BLaER1 treated with 17β-estradiol and CSF1 and Interleukin-3, amounts not matched to agents 10 nM and 100 nM (cell line): ENCODE measurements around the gene RIC8B.
A peak's percentile ranks its signal among the peaks of the same experiment; 100 is the strongest.

ENCODE experiments used
- H3K27ac ChIP-seq, 11 experiments: shearing (Covaris generic); formaldehyde crosslinking; 2 replicates each; pipeline ENCODE4 v1.8.1; 2022
- H3K27me3 ChIP-seq, 11 experiments: shearing (Covaris generic); formaldehyde crosslinking; 2 replicates each; pipeline ENCODE4 v1.8.1; 2022
- H3K36me3 ChIP-seq, 11 experiments: shearing (Covaris generic); formaldehyde crosslinking; 2 replicates each; pipeline ENCODE4 v1.8.1; 2022
- H3K4me1 ChIP-seq, 10 experiments: shearing (Covaris generic); formaldehyde crosslinking; 2 replicates each; pipeline ENCODE4 v1.8.1; 2022
- H3K4me2 ChIP-seq, 11 experiments: shearing (Covaris generic); formaldehyde crosslinking; 2 replicates each; pipeline ENCODE4 v1.8.1; 2022
- H3K4me3 ChIP-seq, 10 experiments: shearing (Covaris generic); formaldehyde crosslinking; 2 replicates each; pipeline ENCODE4 v1.8.1; 2022
- H3K9ac ChIP-seq, 11 experiments: shearing (Covaris generic); formaldehyde crosslinking; 2 replicates each; pipeline ENCODE4 v1.8.1; 2022
- H3K9me3 ChIP-seq, 11 experiments: shearing (Covaris generic); formaldehyde crosslinking; replicated peaks in 1 of 11; 2 replicates each; pipeline ENCODE4 v1.8.1; 2022
- H4K20me1 ChIP-seq, 11 experiments: shearing (Covaris generic); formaldehyde crosslinking; 2 replicates each; pipeline ENCODE4 v1.8.1; 2022
- Cebpa-rat ChIP-seq, 11 experiments: shearing (Covaris generic); IDR thresholded peaks; 2 replicates each; pipeline ENCODE4 v1.8.1; 2022

RIC8B gene

DNA sequence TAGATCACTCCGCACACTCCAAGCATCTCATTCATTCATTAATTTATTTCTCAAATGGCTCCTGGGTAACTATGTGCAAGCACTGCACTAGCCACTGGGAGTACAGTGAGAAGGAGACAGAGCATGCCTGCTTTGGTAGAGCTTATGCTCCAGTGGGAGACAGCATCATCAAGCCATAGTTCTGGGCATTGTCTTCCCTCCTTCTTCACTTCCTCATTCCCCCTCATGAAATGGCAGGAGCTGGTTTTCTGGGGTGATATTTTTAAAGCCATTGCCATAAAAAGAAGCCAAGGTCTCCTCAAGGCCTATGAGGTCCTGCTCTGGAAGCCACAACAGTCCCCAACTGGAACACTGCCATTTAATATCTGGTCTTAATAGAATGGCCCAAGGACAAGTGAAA, 20.2 kb upstream of the RIC8B start:
- Histone ChIP-seq H4K20me1 (no peaks in the 10 kb centered on the region), H3K9me3 (peaks cover 8 to 15% (median 11%) of the 10 kb centered on the region in 11 experiments; a peak in 21 of 22 replicates), H3K9ac (no peak overlapping the region), H3K36me3 (peaks cover 0 to 5% (median 0%) of the 10 kb centered on the region in 11 experiments; a peak in 1 of 22 replicates), H3K27me3 (no peaks in the 10 kb centered on the region), H3K4me1 (peaks cover 4 to 27% (median 15%) of the 10 kb centered on the region in 10 experiments), H3K4me3 (no peak overlapping the region), H3K4me2 (peak overlapping the region in 5 of 11 experiments; percentile 17 to 40 (median 21); a peak in 4 of 22 replicates), H3K27ac (no peak overlapping the region)
- TF ChIP-seq Cebpa-rat (IDR thresholded peaks at IDR 0.05) = no peak

- peaks cover 19 to 37% (median 27%) of the 10 kb centered on the region in 10 experiments for H3K4me1 ChIP-seq
- no peak overlapping the region for H3K27ac ChIP-seq
- TF ChIP-seq Cebpa-rat (IDR thresholded peaks at IDR 0.05) = no peak
- H4K20me1 ChIP-seq = no peaks in the 10 kb centered on the region
- H3K4me3 ChIP-seq = no peak overlapping the region
- no peak overlapping the region for H3K4me2 ChIP-seq
- H3K36me3 ChIP-seq = no peaks in the 10 kb centered on the region
- no peak overlapping the region for H3K9ac ChIP-seq
- peaks cover under 1 to 8% (median 4%) of the 10 kb centered on the region in 11 experiments; a peak in 21 of 22 replicates for H3K9me3 ChIP-seq
- H3K27me3 ChIP-seq = no peaks in the 10 kb centered on the region
Measured at GRCh38 chr12:106757623-106758348, 16.7 kb upstream of the RIC8B start.

GRCh38 chr12:106758349-106759110, 16.0 kb upstream of the RIC8B start:
- peak overlapping the region in 9 of 11 experiments; percentile 74 to 90 (median 85); a peak in 12 of 22 replicates for H3K4me2 ChIP-seq
- peaks cover 19 to 34% (median 24%) of the 10 kb centered on the region in 10 experiments for H3K4me1 ChIP-seq
- no peaks in the 10 kb centered on the region for H3K36me3 ChIP-seq
- H3K4me3 ChIP-seq = no peak overlapping the region
- no peak overlapping the region for H3K27ac ChIP-seq
- H3K9ac ChIP-seq = no peak overlapping the region
- no peaks in the 10 kb centered on the region for H3K27me3 ChIP-seq
- TF ChIP-seq Cebpa-rat (IDR thresholded peaks at IDR 0.05) = no peak
- peaks cover 0 to under 1% (median 0%) of the 10 kb centered on the region in 11 experiments; a peak in 2 of 22 replicates for H3K9me3 ChIP-seq
- H4K20me1 ChIP-seq = no peaks in the 10 kb centered on the region

DNA sequence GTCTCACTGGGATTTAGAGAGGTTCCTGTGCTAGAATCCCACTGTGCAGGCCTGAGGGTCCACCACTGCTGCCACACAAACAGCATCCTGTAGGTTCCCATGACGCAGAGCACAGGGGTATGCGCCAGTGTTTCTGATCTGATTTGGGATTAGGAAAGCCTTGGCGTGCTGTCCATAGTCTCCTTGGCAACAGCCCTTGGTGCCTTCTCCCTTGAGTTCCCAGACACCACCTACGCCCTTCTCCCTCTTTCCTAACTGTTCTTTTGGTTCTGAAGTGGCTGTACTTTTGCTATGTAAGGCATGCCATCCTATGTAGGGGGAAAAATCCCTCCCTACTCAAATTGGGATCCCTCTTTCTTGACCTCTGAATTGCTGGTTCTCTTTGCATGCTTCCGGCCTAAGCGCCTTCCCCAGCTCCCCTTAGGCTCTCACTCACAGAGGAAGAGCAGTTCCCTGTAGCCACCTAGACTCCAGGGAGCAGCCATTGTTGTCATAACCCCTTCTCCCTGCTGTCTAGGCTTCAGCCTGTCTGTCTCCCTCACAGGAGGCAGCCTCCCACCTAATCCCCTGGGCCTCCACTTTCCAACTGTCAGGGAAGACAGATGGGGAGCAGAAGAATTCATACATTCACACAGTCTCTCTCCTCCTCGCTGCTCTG, 14.8 kb upstream of the RIC8B start:
- Histone ChIP-seq H3K4me1 (peaks cover 15 to 26% (median 21%) of the 10 kb centered on the region in 10 experiments), H4K20me1 (no peaks in the 10 kb centered on the region), H3K9ac (peak overlapping the region; percentile 20 to 57 (median 34); a peak in 13 of 22 replicates), H3K4me3 (peak overlapping the region in 9 of 10 experiments; percentile 1 to 40 (median 19); a peak in 7 of 20 replicates), H3K9me3 (no peaks in the 10 kb centered on the region; a peak in 2 of 22 replicates), H3K4me2 (peak overlapping the region; percentile 74 to 90 (median 85)), H3K36me3 (no peaks in the 10 kb centered on the region), H3K27ac (peak overlapping the region; percentile 47 to 70 (median 60); a peak in 21 of 22 replicates), H3K27me3 (no peaks in the 10 kb centered on the region)
- no peak for TF ChIP-seq Cebpa-rat (IDR thresholded peaks at IDR 0.05)

- peak overlapping the region; percentile 74 to 90 (median 85) for H3K4me2 ChIP-seq
Measured at GRCh38 chr12:106760184-106760531, 14.3 kb upstream of the RIC8B start.

DNA sequence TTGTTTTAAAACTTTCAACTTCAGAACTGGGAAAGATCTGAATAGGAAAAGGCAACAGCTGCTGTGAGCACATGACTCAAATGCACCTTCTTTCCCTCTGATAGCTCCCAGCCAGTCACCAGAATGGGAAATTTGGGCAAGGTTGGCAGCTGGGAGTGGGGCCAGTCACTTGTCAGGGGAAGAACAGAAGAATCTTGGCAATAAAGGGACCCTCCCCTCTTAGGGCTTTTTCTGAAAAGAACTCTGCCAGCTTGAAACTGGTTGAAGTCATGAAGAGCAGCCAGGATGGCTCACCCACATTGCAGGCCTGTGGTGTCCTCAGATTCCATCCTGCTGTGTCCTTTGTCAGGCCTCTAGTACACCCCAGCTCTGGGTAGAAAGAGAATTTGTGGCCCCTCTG, 10.3 kb upstream of the RIC8B start:
- no peak for TF ChIP-seq Cebpa-rat (IDR thresholded peaks at IDR 0.05)
- H3K4me2 ChIP-seq = no peak overlapping the region
- no peak overlapping the region for H3K9ac ChIP-seq
- peaks cover 12 to 20% (median 18%) of the 10 kb centered on the region in 10 experiments for H3K4me1 ChIP-seq
- H3K27me3 ChIP-seq = peaks cover 0 to 14% (median 0%) of the 10 kb centered on the region in 11 experiments; a peak in 3 of 22 replicates
- H3K36me3 ChIP-seq = no peaks in the 10 kb centered on the region
- no peaks in the 10 kb centered on the region for H3K9me3 ChIP-seq
- no peak overlapping the region for H3K4me3 ChIP-seq
- no peaks in the 10 kb centered on the region for H4K20me1 ChIP-seq
- no peak overlapping the region for H3K27ac ChIP-seq

More at GRCh38 chr12:106760184-106760531, 14.3 kb upstream of the RIC8B start:
- Histone ChIP-seq H3K9ac (peak overlapping the region; percentile 20 to 57 (median 34); a peak in 12 of 22 replicates), H3K9me3 (no peaks in the 10 kb centered on the region; a peak in 2 of 22 replicates), H3K4me3 (peak overlapping the region in 9 of 10 experiments; percentile 1 to 40 (median 19); a peak in 7 of 20 replicates), H3K4me1 (peaks cover 15 to 26% (median 21%) of the 10 kb centered on the region in 10 experiments), H4K20me1 (no peaks in the 10 kb centered on the region), H3K27me3 (no peaks in the 10 kb centered on the region), H3K27ac (peak overlapping the region; percentile 47 to 70 (median 60); a peak in 21 of 22 replicates), H3K36me3 (no peaks in the 10 kb centered on the region)
- no peak for TF ChIP-seq Cebpa-rat (IDR thresholded peaks at IDR 0.05)

- H3K9me3 ChIP-seq = no peaks in the 10 kb centered on the region
- H3K36me3 ChIP-seq = no peaks in the 10 kb centered on the region
Measured at GRCh38 chr12:106764738-106765137, 9.7 kb upstream of the RIC8B start.

DNA sequence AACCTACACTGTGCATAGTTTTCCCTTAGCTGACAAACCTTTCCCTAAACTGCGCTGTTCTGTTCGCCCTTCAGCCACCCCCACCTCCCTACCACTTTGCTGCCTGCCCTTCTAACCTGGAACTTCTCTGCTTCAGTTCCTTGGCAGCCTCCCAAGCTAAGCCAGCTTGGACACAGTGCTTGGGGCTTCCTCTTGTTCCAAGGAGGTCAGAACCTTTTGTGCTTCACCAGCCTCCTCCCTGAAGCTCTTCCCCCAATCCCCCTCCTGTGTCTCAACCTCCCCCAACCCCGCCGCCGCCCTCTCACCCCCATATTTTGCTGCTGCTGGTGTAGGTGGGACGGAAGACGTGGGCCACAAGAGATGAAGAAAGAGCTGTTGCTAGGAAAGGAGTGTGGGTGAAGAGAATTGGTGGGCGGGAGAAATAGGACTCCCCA, 8.1 kb upstream of the RIC8B start:
- no peak overlapping the region for H3K9ac ChIP-seq
- H3K27ac ChIP-seq = no peak overlapping the region
- H3K36me3 ChIP-seq = no peaks in the 10 kb centered on the region
- H3K4me1 ChIP-seq = no peaks in the 10 kb centered on the region
- H4K20me1 ChIP-seq = no peaks in the 10 kb centered on the region
- no peak overlapping the region for H3K4me3 ChIP-seq
- H3K27me3 ChIP-seq = peaks cover 0 to 15% (median 0%) of the 10 kb centered on the region in 11 experiments; a peak in 3 of 22 replicates
- H3K4me2 ChIP-seq = no peak overlapping the region
- no peak for TF ChIP-seq Cebpa-rat (IDR thresholded peaks at IDR 0.05)
- H3K9me3 ChIP-seq = no peaks in the 10 kb centered on the region

More at GRCh38 chr12:106764738-106765137, 9.7 kb upstream of the RIC8B start:
- Histone ChIP-seq H3K27ac (no peak overlapping the region), H3K9ac (no peak overlapping the region), H4K20me1 (no peaks in the 10 kb centered on the region), H3K4me3 (no peak overlapping the region), H3K27me3 (peaks cover 0 to 15% (median 0%) of the 10 kb centered on the region in 11 experiments; a peak in 3 of 22 replicates), H3K4me2 (no peak overlapping the region), H3K4me1 (peaks cover 6 to 15% (median 12%) of the 10 kb centered on the region in 10 experiments)
- TF ChIP-seq Cebpa-rat (IDR thresholded peaks at IDR 0.05) = no peak
